GM23338 (cell line): Measurements from ENCODE around the gene MRPS24.

ENCODE experiments used
- CREB1 ChIP-seq: fragments of 250-450 bp; sonication (Bioruptor Pico); IDR thresholded peaks from 2 replicates; pipeline ENCODE4 v1.5.0; 2020; ENCODE audit warnings: low read depth, mild to moderate bottlenecking, moderate library complexity
- ETS1 ChIP-seq: IDR thresholded peaks from 2 replicates; pipeline ENCODE4 v1.6.1; 2016; ENCODE audit warnings: antibody characterized with exemption
- EZH2 ChIP-seq: fragments of 200-600 bp; sonication (generic); IDR thresholded peaks from one replicate; pipeline ENCODE4 v1.8.0; 2017; ENCODE audit warnings: antibody characterized with exemption, mild to moderate bottlenecking, low read depth; ENCODE audit not compliant: unreplicated experiment
- EZH2phosphoT487 ChIP-seq: fragments of 200-600 bp; sonication (generic); IDR thresholded peaks from one replicate; pipeline ENCODE4 v1.8.1; 2018; ENCODE audit warnings: antibody characterized with exemption; ENCODE audit not compliant: unreplicated experiment
- JUNB ChIP-seq: IDR thresholded peaks from one replicate; pipeline ENCODE4 v1.6.1; 2016; ENCODE audit warnings: antibody characterized with exemption; ENCODE audit not compliant: unreplicated experiment
- NANOG ChIP-seq: IDR thresholded peaks from 2 replicates; pipeline ENCODE4 v1.6.1; 2016; ENCODE audit warnings: antibody characterized with exemption, borderline replicate concordance
- POLR2AphosphoS5 ChIP-seq: IDR thresholded peaks from 2 replicates; pipeline ENCODE4 v1.6.1; 2016; ENCODE audit warnings: antibody characterized with exemption, low read depth
- STAT1 ChIP-seq: IDR thresholded peaks from one replicate; pipeline ENCODE4 v1.6.1; 2016; ENCODE audit warnings: antibody characterized with exemption; ENCODE audit not compliant: unreplicated experiment
- ZNF114 ChIP-seq: fragments of 250-450 bp; sonication (Bioruptor Pico); IDR thresholded peaks from 2 replicates; pipeline ENCODE4 v1.5.0; 2020; ENCODE audit warnings: mild to moderate bottlenecking, moderate library complexity
- ZNF331 ChIP-seq: fragments of 250-450 bp; sonication (Bioruptor Pico); IDR thresholded peaks from 2 replicates; pipeline ENCODE4 v1.5.0; 2020; ENCODE audit warnings: low read depth, mild to moderate bottlenecking, moderate library complexity
- ZNF462 ChIP-seq: fragments of 250-450 bp; sonication (Bioruptor Pico); IDR thresholded peaks from 2 replicates; pipeline ENCODE4 v1.5.0; 2020; ENCODE audit warnings: mild to moderate bottlenecking, moderate library complexity
- TF ChIP-seq, protein P1 (sequence below), 2 experiments: fragments of 200-600 bp in 1 of 2; sonication (generic) in 1 of 2; conservative IDR thresholded peaks; 2 replicates each; pipeline versions ENCODE4 v1.5.1 to v1.6.1; 2016 to 2017; ENCODE audit warnings: antibody characterized with exemption in 2 of 2, low read depth in 2 of 2, mild to moderate bottlenecking in 2 of 2, moderate library complexity in 1 of 2
- TF ChIP-seq, protein P2 (sequence below): IDR thresholded peaks from one replicate; pipeline ENCODE4 v1.6.1; 2018; ENCODE audit warnings: antibody characterized with exemption; ENCODE audit not compliant: unreplicated experiment

DNA sequence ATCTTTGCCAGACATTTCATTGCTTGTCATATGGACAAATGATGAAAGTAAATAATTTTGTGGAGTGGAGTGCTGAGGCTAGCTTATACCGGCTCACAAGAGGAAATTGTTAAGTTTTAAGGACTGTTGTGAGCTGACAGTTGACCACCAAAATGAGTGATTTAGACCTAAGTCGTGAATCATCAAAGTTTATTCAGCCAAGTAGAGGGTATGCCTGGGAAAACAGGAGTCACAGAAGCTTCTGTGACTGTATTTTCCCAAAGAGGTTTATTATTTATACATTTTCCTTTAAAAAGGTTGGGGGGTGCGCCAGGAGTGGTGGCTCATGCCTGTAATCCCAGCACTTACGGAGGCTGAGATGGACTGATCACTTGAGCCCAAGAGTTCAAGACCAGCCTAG lies 21.8 kb downstream of the MRPS24 start:
- TF ChIP-seq, protein P1, sequence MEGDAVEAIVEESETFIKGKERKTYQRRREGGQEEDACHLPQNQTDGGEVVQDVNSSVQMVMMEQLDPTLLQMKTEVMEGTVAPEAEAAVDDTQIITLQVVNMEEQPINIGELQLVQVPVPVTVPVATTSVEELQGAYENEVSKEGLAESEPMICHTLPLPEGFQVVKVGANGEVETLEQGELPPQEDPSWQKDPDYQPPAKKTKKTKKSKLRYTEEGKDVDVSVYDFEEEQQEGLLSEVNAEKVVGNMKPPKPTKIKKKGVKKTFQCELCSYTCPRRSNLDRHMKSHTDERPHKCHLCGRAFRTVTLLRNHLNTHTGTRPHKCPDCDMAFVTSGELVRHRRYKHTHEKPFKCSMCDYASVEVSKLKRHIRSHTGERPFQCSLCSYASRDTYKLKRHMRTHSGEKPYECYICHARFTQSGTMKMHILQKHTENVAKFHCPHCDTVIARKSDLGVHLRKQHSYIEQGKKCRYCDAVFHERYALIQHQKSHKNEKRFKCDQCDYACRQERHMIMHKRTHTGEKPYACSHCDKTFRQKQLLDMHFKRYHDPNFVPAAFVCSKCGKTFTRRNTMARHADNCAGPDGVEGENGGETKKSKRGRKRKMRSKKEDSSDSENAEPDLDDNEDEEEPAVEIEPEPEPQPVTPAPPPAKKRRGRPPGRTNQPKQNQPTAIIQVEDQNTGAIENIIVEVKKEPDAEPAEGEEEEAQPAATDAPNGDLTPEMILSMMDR (conservative IDR thresholded peaks at IDR 0.05; ENCODE audit: low read depth in 2 of 2), result no peak
- TF ChIP-seq, protein P2, sequence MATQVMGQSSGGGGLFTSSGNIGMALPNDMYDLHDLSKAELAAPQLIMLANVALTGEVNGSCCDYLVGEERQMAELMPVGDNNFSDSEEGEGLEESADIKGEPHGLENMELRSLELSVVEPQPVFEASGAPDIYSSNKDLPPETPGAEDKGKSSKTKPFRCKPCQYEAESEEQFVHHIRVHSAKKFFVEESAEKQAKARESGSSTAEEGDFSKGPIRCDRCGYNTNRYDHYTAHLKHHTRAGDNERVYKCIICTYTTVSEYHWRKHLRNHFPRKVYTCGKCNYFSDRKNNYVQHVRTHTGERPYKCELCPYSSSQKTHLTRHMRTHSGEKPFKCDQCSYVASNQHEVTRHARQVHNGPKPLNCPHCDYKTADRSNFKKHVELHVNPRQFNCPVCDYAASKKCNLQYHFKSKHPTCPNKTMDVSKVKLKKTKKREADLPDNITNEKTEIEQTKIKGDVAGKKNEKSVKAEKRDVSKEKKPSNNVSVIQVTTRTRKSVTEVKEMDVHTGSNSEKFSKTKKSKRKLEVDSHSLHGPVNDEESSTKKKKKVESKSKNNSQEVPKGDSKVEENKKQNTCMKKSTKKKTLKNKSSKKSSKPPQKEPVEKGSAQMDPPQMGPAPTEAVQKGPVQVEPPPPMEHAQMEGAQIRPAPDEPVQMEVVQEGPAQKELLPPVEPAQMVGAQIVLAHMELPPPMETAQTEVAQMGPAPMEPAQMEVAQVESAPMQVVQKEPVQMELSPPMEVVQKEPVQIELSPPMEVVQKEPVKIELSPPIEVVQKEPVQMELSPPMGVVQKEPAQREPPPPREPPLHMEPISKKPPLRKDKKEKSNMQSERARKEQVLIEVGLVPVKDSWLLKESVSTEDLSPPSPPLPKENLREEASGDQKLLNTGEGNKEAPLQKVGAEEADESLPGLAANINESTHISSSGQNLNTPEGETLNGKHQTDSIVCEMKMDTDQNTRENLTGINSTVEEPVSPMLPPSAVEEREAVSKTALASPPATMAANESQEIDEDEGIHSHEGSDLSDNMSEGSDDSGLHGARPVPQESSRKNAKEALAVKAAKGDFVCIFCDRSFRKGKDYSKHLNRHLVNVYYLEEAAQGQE, result no peak
- TF ChIP-seq JUNB (no peak), ZNF331 (CRISPR knock-in tag) (no peak), EZH2phosphoT487 (no peak), EZH2 (no peak), CREB1 (CRISPR knock-in tag) (no peak), POLR2AphosphoS5 (no peak), ETS1 (no peak), NANOG (no peak), ZNF462 (CRISPR knock-in tag) (no peak), STAT1 (no peak), ZNF114 (CRISPR knock-in tag) (no peak)
